ENCODE measurements around the gene CPLX4. TPM values are rescaled to one million over a fixed set of nuclear protein-coding genes. Genes with fewer than 3 reads are reported as not detected.

Gene CPLX4
- total RNA-seq, 4 donors from 2014 or later, result not detected

GRCh38 chr18:59344996-59345395 is 26.5 kb upstream of the CPLX4 start:
- no peak for DNase-seq
- H3K27me3 ChIP-seq, result no peaks in the 10 kb centered on the region
- H3K4me3 ChIP-seq, result no peak overlapping the region
- H3K4me1 ChIP-seq, result no peaks in the 10 kb centered on the region
- TF ChIP-seq POLR2A (IDR thresholded peaks at IDR 0.05), result no peak
- TF ChIP-seq, protein P1, sequence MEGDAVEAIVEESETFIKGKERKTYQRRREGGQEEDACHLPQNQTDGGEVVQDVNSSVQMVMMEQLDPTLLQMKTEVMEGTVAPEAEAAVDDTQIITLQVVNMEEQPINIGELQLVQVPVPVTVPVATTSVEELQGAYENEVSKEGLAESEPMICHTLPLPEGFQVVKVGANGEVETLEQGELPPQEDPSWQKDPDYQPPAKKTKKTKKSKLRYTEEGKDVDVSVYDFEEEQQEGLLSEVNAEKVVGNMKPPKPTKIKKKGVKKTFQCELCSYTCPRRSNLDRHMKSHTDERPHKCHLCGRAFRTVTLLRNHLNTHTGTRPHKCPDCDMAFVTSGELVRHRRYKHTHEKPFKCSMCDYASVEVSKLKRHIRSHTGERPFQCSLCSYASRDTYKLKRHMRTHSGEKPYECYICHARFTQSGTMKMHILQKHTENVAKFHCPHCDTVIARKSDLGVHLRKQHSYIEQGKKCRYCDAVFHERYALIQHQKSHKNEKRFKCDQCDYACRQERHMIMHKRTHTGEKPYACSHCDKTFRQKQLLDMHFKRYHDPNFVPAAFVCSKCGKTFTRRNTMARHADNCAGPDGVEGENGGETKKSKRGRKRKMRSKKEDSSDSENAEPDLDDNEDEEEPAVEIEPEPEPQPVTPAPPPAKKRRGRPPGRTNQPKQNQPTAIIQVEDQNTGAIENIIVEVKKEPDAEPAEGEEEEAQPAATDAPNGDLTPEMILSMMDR (IDR thresholded peaks at IDR 0.05), result no peak
- H3K27ac ChIP-seq, result no peak overlapping the region
- no peaks in the 10 kb centered on the region for H3K36me3 ChIP-seq
- no peaks in the 10 kb centered on the region for H3K9me3 ChIP-seq
- intact Hi-C loops (cut with DNase I; ENCODE audit: low total_unique reads), result no loop called here

- TF ChIP-seq, protein P1 (IDR thresholded peaks at IDR 0.05), result no peak
- TF ChIP-seq POLR2A (IDR thresholded peaks at IDR 0.05), result no peak
- H3K36me3 ChIP-seq, result no peaks in the 10 kb centered on the region
- no peaks in the 10 kb centered on the region for H3K27me3 ChIP-seq
- intact Hi-C loops (cut with DNase I; ENCODE audit: low total_unique reads), result no loop called here
- H3K4me1 ChIP-seq, result no peaks in the 10 kb centered on the region
- H3K4me3 ChIP-seq, result no peak overlapping the region
- no peak overlapping the region for H3K27ac ChIP-seq
- no peaks in the 10 kb centered on the region for H3K9me3 ChIP-seq
- no peak for DNase-seq
Observed at GRCh38 chr18:59343926-59344325, 25.5 kb upstream of the CPLX4 start.

DNA sequence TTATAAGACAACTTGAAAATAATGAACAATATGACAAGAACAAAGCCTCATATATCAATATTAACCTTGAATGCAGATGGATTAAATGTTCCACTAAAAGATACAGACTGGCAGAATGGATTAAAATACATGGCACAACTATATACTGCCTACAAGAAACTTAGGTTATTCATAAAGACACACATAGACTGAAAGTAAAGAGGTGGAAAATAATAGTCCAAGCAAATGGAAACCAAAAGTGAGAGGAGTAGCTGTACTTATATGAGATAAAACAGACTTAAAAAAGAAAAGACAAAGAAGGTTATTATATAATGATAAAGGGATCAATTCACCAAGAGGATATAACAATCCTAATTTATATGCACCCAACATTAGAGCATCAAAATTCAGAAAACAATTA is 22.4 kb upstream of the CPLX4 start:
- no peak overlapping the region for H3K27ac ChIP-seq
- no peaks in the 10 kb centered on the region for H3K9me3 ChIP-seq
- H3K27me3 ChIP-seq, result no peaks in the 10 kb centered on the region
- no peaks in the 10 kb centered on the region for H3K4me1 ChIP-seq
- DNase-seq, result no peak
- intact Hi-C loops (cut with DNase I; ENCODE audit: low total_unique reads), result no loop called here
- TF ChIP-seq, protein P1 (IDR thresholded peaks at IDR 0.05), result no peak
- no peak for TF ChIP-seq POLR2A (IDR thresholded peaks at IDR 0.05)
- H3K4me3 ChIP-seq, result no peak overlapping the region
- H3K36me3 ChIP-seq, result no peaks in the 10 kb centered on the region

- Histone ChIP-seq H3K27me3 (no peaks in the 10 kb centered on the region), H3K27ac (no peak overlapping the region), H3K4me1 (no peaks in the 10 kb centered on the region), H3K9me3 (no peaks in the 10 kb centered on the region), H3K36me3 (no peaks in the 10 kb centered on the region), H3K4me3 (no peak overlapping the region)
- intact Hi-C loops (cut with DNase I; ENCODE audit: low total_unique reads), result no loop called here
- no peak for TF ChIP-seq POLR2A (IDR thresholded peaks at IDR 0.05)
- TF ChIP-seq, protein P1 (IDR thresholded peaks at IDR 0.05), result no peak
- DNase-seq, result no peak
Observed at GRCh38 chr18:59340312-59340711, 21.9 kb upstream of the CPLX4 start.

DNA sequence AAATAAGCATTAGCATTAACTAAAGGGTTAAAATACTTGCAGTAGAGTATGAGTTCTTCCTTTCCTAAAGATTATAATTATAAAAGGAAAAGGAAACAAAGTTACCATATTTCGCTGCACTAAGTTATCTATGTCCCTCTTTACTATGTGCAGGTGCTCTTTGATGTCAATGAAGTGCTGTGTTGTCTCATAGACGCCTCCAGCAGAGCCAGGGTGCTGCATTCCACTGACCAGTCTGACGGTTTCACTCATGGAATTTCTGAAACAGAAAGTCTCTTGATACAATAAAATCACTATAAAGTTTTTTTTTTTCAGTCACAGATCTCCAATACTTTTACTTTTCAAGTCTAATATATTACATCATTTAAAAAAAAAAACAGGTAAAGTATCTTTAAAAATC is 14.5 kb upstream of the CPLX4 start:
- no peaks in the 10 kb centered on the region for H3K36me3 ChIP-seq
- intact Hi-C loops (cut with DNase I; ENCODE audit: low total_unique reads), result no loop called here
- no peak for DNase-seq

More for the DNA sequence above, 14.5 kb upstream of the CPLX4 start:
- TF ChIP-seq POLR2A (IDR thresholded peaks at IDR 0.05), result no peak
- TF ChIP-seq, protein P1 (IDR thresholded peaks at IDR 0.05), result no peak
- H3K4me1 ChIP-seq, result no peaks in the 10 kb centered on the region
- no peak overlapping the region for H3K27ac ChIP-seq
- no peak overlapping the region for H3K4me3 ChIP-seq
- no peaks in the 10 kb centered on the region for H3K9me3 ChIP-seq
- H3K27me3 ChIP-seq, result no peaks in the 10 kb centered on the region
